IMR-90 (cell line): ENCODE measurements around the gene GBA3. TPM values are rescaled to one million over a fixed set of nuclear protein-coding genes. Genes with fewer than 3 reads are reported as not detected.

Experiments used
- ATAC-seq: fragments of 200-7000 bp; cut with Tn5 transposase; 2 replicates; pipeline ENCODE4 v1.9.1; 2020; ENCODE audit warnings: low read depth, mild to moderate bottlenecking, moderate library complexity
- BruUV-seq: library from RNA; stranded (reverse); fragments of 400-500 nt; replicated peaks from 2 replicates; lab custom pipeline; 2021; lab: Mats Ljungman, UMichigan
- CTCF ChIA-PET: fragments of 300-600 bp; formaldehyde crosslinking; extraction: SDS; loops from one replicate; lab custom pipeline; 2021; ENCODE audit warnings: antibody characterized with exemption; lab: Yijun Ruan, JAX
- POLR2A ChIA-PET: fragments of 300-600 bp; sonication (Branson Sonifier 250); formaldehyde crosslinking; loops from one replicate; lab custom pipeline; 2022; ENCODE audit warnings: antibody characterized with exemption; ENCODE audit not compliant: unreplicated experiment; lab: Charles Lee
- DNase-seq: peaks from one replicate; pipeline ENCODE4 v3.0.0; 2013
- H2AFZ ChIP-seq: replicated peaks from 2 replicates; pipeline ENCODE3; 2013; ENCODE audit warnings: low read length, mild to moderate bottlenecking; ENCODE audit not compliant: poor library complexity
- H2AK5ac ChIP-seq: 2 replicates; pipeline ENCODE4 v1.6.1; 2013; ENCODE audit warnings: low read depth, low read length, inconsistent platforms
- H2AK9ac ChIP-seq: replicated peaks from 2 replicates; pipeline ENCODE3; 2013; ENCODE audit warnings: mild to moderate bottlenecking, low read depth, low read length, moderate library complexity; ENCODE audit not compliant: poor library complexity
- H2BK120ac ChIP-seq: 2 replicates; pipeline ENCODE4 v1.6.1; 2013; ENCODE audit warnings: low read depth, low read length, inconsistent platforms
- H2BK15ac ChIP-seq: 3 replicates; pipeline ENCODE4 v1.6.1; 2013; ENCODE audit warnings: low read depth, low read length, inconsistent platforms
- H2BK20ac ChIP-seq: 2 replicates; pipeline ENCODE4 v1.6.1; 2013; ENCODE audit warnings: low read depth, mild to moderate bottlenecking, inconsistent platforms, low read length, moderate library complexity
- H2BK5ac ChIP-seq: 2 replicates; pipeline ENCODE4 v1.6.1; 2013; ENCODE audit warnings: mild to moderate bottlenecking, low read depth, low read length, inconsistent platforms; ENCODE audit not compliant: poor library complexity, severe bottlenecking
- H3K14ac ChIP-seq: replicated peaks from 2 replicates; pipeline ENCODE4 v1.6.1; 2013; ENCODE audit warnings: low read depth, low read length, inconsistent platforms
- H3K18ac ChIP-seq: 2 replicates; pipeline ENCODE4 v1.6.1; 2013; ENCODE audit warnings: low read depth, low read length, control low read depth
- H3K23ac ChIP-seq: 2 replicates; pipeline ENCODE4 v1.6.1; 2013; ENCODE audit warnings: low read depth, low read length, inconsistent platforms
- H3K27ac ChIP-seq: 2 replicates; pipeline ENCODE4 v1.5.1; 2013; ENCODE audit warnings: mild to moderate bottlenecking, control low read depth, low read length; ENCODE audit not compliant: insufficient read depth
- H3K27me3 ChIP-seq: 2 replicates; pipeline ENCODE4 v1.6.1; 2013; ENCODE audit warnings: low read length; ENCODE audit not compliant: control insufficient read depth, insufficient read depth
- H3K36me3 ChIP-seq: 2 replicates; pipeline ENCODE4 v1.6.1; 2013; ENCODE audit warnings: low read length, mixed read lengths; ENCODE audit not compliant: control insufficient read depth, insufficient read depth
- H3K4ac ChIP-seq: 2 replicates; pipeline ENCODE4 v1.6.1; 2013; ENCODE audit warnings: low read depth, low read length, inconsistent platforms
- H3K4me1 ChIP-seq: 2 replicates; pipeline ENCODE4 v1.6.1; 2013; ENCODE audit warnings: low read length, mixed read lengths; ENCODE audit not compliant: control insufficient read depth, insufficient read depth
- H3K4me2 ChIP-seq: 2 replicates; pipeline ENCODE4 v1.6.1; 2013; ENCODE audit warnings: low read depth, mild to moderate bottlenecking, control low read depth, low read length, moderate library complexity
- H3K4me3 ChIP-seq: 2 replicates; pipeline ENCODE4 v1.5.1; 2013; ENCODE audit warnings: low read depth, mild to moderate bottlenecking, control low read depth, low read length, moderate library complexity; ENCODE audit not compliant: insufficient read depth
- H3K56ac ChIP-seq: 2 replicates; pipeline ENCODE4 v1.6.1; 2013; ENCODE audit warnings: low read length, inconsistent platforms; ENCODE audit not compliant: insufficient read depth; ENCODE audit errors: extremely low read depth
- H3K79me1 ChIP-seq, 2 experiments: 2 replicates each; pipeline ENCODE4 v1.6.1; 2013; ENCODE audit warnings: low read length in 2 of 2, inconsistent platforms in 1 of 2, low read depth in 1 of 2
- H3K9ac ChIP-seq: 2 replicates; pipeline ENCODE4 v1.6.1; 2013; ENCODE audit warnings: low read depth, low read length, control low read depth
- H3K9me1 ChIP-seq: 2 replicates; pipeline ENCODE4 v1.6.1; 2013; ENCODE audit warnings: low read length, inconsistent platforms; ENCODE audit not compliant: insufficient read depth
- H3K9me3 ChIP-seq: 2 replicates; pipeline ENCODE4 v1.6.1; 2013; ENCODE audit warnings: low read length; ENCODE audit not compliant: control insufficient read depth, insufficient read depth
- H4K20me1 ChIP-seq: 2 replicates; pipeline ENCODE4 v1.6.1; 2013; ENCODE audit warnings: low read length, inconsistent platforms; ENCODE audit not compliant: insufficient read depth
- H4K5ac ChIP-seq: 2 replicates; pipeline ENCODE4 v1.6.1; 2013; ENCODE audit warnings: mild to moderate bottlenecking, low read depth, low read length, control low read depth
- H4K8ac ChIP-seq, 2 experiments: 2 replicates each; pipeline ENCODE4 v1.6.1; 2013; ENCODE audit warnings: low read depth in 2 of 2, low read length in 2 of 2, control low read depth in 1 of 2, inconsistent platforms in 1 of 2
- H4K91ac ChIP-seq: 2 replicates; pipeline ENCODE4 v1.6.1; 2013; ENCODE audit warnings: low read depth, low read length, inconsistent platforms; ENCODE audit not compliant: insufficient read depth
- BHLHE40 ChIP-seq: fragments of 150-350 bp; IDR thresholded peaks from 2 replicates; pipeline ENCODE4 v1.6.1; 2016; ENCODE audit warnings: mild to moderate bottlenecking, low read depth, low read length
- ELK1 ChIP-seq: fragments of 150-350 bp; IDR thresholded peaks from 2 replicates; pipeline ENCODE4 v1.6.1; 2016; ENCODE audit warnings: low read depth, mild to moderate bottlenecking, low read length, moderate library complexity, borderline replicate concordance
- FOS ChIP-seq: fragments of 150-350 bp; IDR thresholded peaks from 2 replicates; pipeline ENCODE4 v1.6.1; 2016; ENCODE audit warnings: low read depth, low read length
- MXI1 ChIP-seq: IDR thresholded peaks from 2 replicates; pipeline ENCODE4 v1.6.1; 2012; ENCODE audit warnings: low read depth, mild to moderate bottlenecking, low read length, moderate library complexity, borderline replicate concordance
- POLR2A ChIP-seq: IDR thresholded peaks from 2 replicates; pipeline ENCODE4 v1.6.1; 2012; ENCODE audit warnings: mild to moderate bottlenecking, low read depth, low read length
- WGBS, 2 experiments: methylation state at CpG; one replicate each; pipeline versions ENCODE4 v1.1.5 to v1.1.7; 2013; ENCODE audit warnings: missing lambda C conversion rate in 2 of 2; ENCODE audit not compliant: insufficient read length in 1 of 2; ENCODE audit errors: extremely low coverage in 2 of 2; 5-methylcytosine and 5-hydroxymethylcytosine counted together
- dilution Hi-C: fragments of 300-500 bp; cut with HindIII; formaldehyde crosslinking; loops from one replicate; pipeline ENCODE4 v1.14.3; 2018; ENCODE audit warnings: low sequenced_read_pairs; ENCODE audit not compliant: unreplicated experiment
- in situ Hi-C: fragments of 300-500 bp; cut with MboI; formaldehyde crosslinking; loops from 3 replicates; pipeline ENCODE4 v1.14.3; 2019; ENCODE audit warnings: low sequenced_read_pairs, inconsistent platforms, mixed read lengths
- intact Hi-C: fragments of 100-400 bp; cut with micrococcal nuclease; formaldehyde crosslinking; loops from 2 replicates; pipeline ENCODE4 v1.10.0; 2022
- polyA plus RNA-seq, 3 experiments: library from polyadenylated mRNA; depleted of rRNA; stranded (reverse); fragments of >200 nt; gene quantifications; 2 replicates each; pipeline ENCODE4 v1.2.3, GENCODE V29; 2012; ENCODE audit warnings: low replicate concordance in 1 of 3
- total RNA-seq: library from RNA; depleted of rRNA; stranded (reverse); fragments of >200 nt; gene quantifications from 2 replicates; pipeline ENCODE4 v1.2.3, GENCODE V29; 2012

The GBA3 gene
- total and polyA plus RNA-seq, 2 of the 4 experiments (the other 2 are of a cell fraction), result not detected

GRCh38 chr4:22733816-22734215 lies 41.1 kb downstream of the GBA3 start:
- H3K79me1 ChIP-seq, result no peaks in the 10 kb centered on the region
- H3K4me3 ChIP-seq, result no peak overlapping the region
- no peak overlapping the region for H4K91ac ChIP-seq
- no peaks in the 10 kb centered on the region for H3K9me3 ChIP-seq
- H3K4me1 ChIP-seq, result no peaks in the 10 kb centered on the region
- intact Hi-C loops, result no loop called here
- in situ Hi-C loops, result no loop called here
- no peak for TF ChIP-seq MXI1
- TF ChIP-seq BHLHE40, result no peak
- no peak for TF ChIP-seq POLR2A
- no peak for TF ChIP-seq ELK1
- no peak for TF ChIP-seq FOS
- BruUV-seq, result no TSS peak
- H4K20me1 ChIP-seq, result no peaks in the 10 kb centered on the region
- no peak overlapping the region for H3K4me2 ChIP-seq
- ATAC-seq (no peak), DNase-seq (no peak)
- no peak overlapping the region for H2BK15ac ChIP-seq
- no peak overlapping the region for H3K23ac ChIP-seq
- ChIA-PET POLR2A (no interaction called here), CTCF (no interaction called here)
- H3K36me3 ChIP-seq, result no peaks in the 10 kb centered on the region
- dilution Hi-C loops, result no loop called here
- no peak overlapping the region for H4K5ac ChIP-seq
- no peak overlapping the region for H3K9ac ChIP-seq
- no peak overlapping the region for H3K18ac ChIP-seq
- no peak overlapping the region for H2AK9ac ChIP-seq
- H3K9me1 ChIP-seq, result no peaks in the 10 kb centered on the region
- H2BK5ac ChIP-seq, result no peak overlapping the region
- no peak overlapping the region for H2BK120ac ChIP-seq
- H4K8ac ChIP-seq, result no peak overlapping the region
- no peak overlapping the region for H2BK20ac ChIP-seq
- H3K4ac ChIP-seq, result no peak overlapping the region
- WGBS, 2 experiments, result no CpG with 5 or more reads among the region's 3 CpGs
- no peak overlapping the region for H3K56ac ChIP-seq
- no peak overlapping the region for H2AFZ ChIP-seq
- no peak overlapping the region for H2AK5ac ChIP-seq
- no peak overlapping the region for H3K27ac ChIP-seq
- no peaks in the 10 kb centered on the region for H3K27me3 ChIP-seq
- no peak overlapping the region for H3K14ac ChIP-seq
